Body of pancreas (tissue), 4 donors: Measurements from ENCODE around the gene ALKBH4.

Experiments
- CTCF ChIP-seq, 7 experiments: fragments of 450-650 bp in 4 of 7; fragments of 200-600 bp in 3 of 7; sonication (generic) in 3 of 7; IDR thresholded peaks; one replicate each; pipeline ENCODE4 v1.5.1; 2016 to 2019; ENCODE audit warnings: antibody characterized with exemption in 7 of 7
- POLR2A ChIP-seq, 3 donors: fragments of 450-650 bp; IDR thresholded peaks; one replicate each; pipeline ENCODE4 v1.6.1; 2016; ENCODE audit warnings: antibody characterized with exemption in 3 of 3, mild to moderate bottlenecking in 2 of 3

- TF ChIP-seq CTCF (IDR thresholded peaks at IDR 0.05) (no peak), POLR2A (IDR thresholded peaks at IDR 0.05) (no peak)
Observed at GRCh38 chr7:102457352-102457924, 7.2 kb downstream of the ALKBH4 start.
